Fibroblast of villous mesenchyme (primary cell): Measurements from ENCODE around the gene RBL1. TPM values are rescaled to one million over a fixed set of nuclear protein-coding genes. Genes with fewer than 3 reads are reported as not detected.
"Not testable (repeated sequence)": the region's sequence is repeated elsewhere in the genome, so short reads cannot be mapped to it uniquely, and the experiment has no call there.

ENCODE experiments used
- DNase-seq: peaks from one replicate; pipeline ENCODE4 v3.0.0-alpha.2; 2010; ENCODE audit warnings: low read depth
- H3K4me3 ChIP-seq: 2 replicates; pipeline ENCODE4 v1.5.1; 2011; ENCODE audit warnings: low read depth, mild to moderate bottlenecking, low read length
- total RNA-seq: library from RNA; depleted of rRNA; stranded (reverse); fragments of >200 nt; gene quantifications from 2 replicates; pipeline ENCODE4 v1.2.3, GENCODE V29; 2012
- TF ChIP-seq, protein P1 (sequence below): IDR thresholded peaks from 2 replicates; pipeline ENCODE4 v1.5.1; 2012; ENCODE audit warnings: low read depth, mild to moderate bottlenecking, low read length; ENCODE audit not compliant: insufficient read depth

RBL1 gene
- total RNA-seq, 1 donor = 10.8 TPM

DNA sequence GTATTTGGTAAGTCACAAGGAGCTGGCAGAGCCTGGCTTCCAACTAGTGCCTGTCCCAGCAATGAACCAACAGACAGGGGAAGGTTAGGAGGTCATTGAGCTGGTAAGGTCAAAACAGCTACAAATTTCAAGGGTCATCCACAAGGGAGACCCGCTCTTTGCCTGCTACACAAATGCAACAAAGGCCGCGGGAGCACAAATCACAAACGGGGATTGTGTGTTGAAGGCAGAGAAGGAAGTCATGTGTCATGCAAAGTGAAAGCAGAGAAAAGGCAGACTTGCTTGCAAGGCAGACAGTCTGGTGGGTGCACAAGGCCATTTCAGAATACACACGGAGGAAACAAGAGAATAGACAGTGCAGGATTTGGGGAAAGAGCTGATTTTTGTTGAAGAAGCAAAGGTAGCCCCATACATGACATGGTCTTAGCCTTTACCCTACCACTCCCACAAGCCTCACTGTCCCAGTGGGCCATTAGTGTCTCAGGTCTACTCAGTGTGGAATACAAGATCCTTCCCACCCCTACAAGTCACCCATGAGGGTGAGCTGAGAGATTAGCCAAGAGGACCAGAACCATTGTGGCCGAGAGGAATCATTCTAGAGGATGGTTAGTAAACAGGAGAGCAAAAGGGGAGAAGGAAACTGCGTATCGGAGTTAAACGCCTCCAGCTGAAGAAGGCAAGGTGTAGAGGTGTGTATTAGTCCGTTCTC lies 126.2 kb downstream of the RBL1 start:
- DNase-seq = no peak
- no peak overlapping the region for H3K4me3 ChIP-seq
- TF ChIP-seq, protein P1, sequence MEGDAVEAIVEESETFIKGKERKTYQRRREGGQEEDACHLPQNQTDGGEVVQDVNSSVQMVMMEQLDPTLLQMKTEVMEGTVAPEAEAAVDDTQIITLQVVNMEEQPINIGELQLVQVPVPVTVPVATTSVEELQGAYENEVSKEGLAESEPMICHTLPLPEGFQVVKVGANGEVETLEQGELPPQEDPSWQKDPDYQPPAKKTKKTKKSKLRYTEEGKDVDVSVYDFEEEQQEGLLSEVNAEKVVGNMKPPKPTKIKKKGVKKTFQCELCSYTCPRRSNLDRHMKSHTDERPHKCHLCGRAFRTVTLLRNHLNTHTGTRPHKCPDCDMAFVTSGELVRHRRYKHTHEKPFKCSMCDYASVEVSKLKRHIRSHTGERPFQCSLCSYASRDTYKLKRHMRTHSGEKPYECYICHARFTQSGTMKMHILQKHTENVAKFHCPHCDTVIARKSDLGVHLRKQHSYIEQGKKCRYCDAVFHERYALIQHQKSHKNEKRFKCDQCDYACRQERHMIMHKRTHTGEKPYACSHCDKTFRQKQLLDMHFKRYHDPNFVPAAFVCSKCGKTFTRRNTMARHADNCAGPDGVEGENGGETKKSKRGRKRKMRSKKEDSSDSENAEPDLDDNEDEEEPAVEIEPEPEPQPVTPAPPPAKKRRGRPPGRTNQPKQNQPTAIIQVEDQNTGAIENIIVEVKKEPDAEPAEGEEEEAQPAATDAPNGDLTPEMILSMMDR = no peak

DNA sequence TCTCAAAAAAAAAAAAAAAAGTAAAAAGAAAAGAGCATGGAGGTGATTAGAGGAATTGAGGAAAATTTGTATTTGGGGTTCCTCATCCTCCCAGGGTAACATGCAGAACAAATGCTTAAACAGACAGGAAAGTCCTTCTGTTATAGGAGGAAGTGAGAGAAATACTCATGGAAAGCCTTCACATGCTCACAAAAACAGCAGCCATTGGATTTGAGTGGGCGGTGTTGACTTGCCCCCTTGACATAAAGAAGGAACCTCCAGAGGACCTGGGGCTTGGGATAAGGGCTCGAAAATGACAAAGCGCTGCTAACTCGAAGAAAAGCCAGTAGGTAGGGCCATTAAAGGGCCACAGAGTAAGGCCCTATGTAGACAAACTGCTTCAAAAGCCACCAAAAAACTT lies 126.7 kb downstream of the RBL1 start:
- DNase-seq = no peak
- no peak overlapping the region for H3K4me3 ChIP-seq
- TF ChIP-seq, protein P1 = no peak

DNA sequence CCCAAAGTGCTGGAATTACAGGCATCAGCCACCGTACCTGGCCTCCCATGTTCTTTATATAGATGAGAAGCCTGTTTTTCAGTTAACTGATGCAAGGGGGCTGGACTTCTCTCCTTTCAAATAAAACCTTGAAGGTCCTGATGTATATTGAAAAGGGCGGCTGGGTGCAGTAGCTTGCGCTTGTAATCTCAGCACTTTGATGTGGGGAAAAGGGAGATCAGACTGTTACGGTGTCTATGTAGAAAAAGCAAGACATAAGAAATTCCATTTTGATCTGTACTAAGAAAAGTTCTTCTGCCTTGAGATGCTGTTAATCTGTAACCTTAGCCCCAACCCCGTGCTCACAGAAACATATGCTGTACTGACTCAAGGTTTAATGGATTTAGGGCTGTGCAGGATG lies 128.2 kb downstream of the RBL1 start:
- TF ChIP-seq, protein P1 = no peak
- H3K4me3 ChIP-seq = no peak overlapping the region
- no peak for DNase-seq

DNA sequence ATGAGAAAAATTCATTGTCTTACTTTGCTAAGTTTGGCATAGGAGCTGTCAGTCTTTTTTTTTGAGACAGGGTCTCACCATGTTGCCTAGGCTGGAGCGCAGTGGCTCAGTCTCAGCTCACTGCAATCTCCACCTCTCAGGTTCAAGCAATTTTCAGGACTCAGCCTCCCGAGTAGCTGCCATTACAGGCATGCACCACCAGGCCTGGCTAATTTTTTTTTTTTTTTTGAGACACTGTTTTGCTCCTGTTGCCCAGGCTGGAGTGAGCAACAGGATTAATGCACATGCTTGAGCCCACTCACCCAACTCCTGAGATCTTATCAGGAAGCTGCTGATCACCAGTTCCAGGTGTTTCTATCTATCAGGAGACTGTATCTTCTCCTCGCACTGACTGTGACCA lies 128.8 kb downstream of the RBL1 start:
- TF ChIP-seq, protein P1 = peak; percentile 8
- not testable (repeated sequence) for H3K4me3 ChIP-seq, DNase-seq

DNA sequence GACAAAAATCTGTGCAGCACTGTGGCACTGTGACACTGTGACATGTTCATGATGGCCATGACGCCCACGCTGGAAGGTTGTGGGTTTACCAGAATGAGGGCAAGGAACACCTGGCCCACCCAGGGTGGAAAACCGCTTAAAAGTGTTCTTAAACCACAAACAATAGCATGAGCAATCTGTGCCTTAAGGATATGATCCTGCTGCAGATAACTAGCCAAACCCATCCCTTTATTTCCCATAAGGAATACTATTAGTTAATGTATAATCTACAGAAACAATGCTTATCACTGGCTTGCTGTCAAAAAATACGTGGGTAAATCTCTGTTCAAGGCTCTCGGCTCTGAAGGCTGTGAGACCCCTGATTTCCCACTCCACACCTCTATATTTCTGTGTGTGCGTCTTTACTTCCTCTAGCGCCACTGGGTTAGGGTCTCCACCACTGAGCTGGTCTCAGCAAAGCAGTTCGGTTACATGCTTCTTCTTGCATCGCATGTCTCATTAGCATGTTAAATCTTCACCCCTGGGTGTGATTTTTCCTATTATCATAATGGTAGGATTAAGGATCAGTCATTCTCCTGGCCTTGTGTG lies 133.3 kb downstream of the RBL1 start:
- DNase-seq, H3K4me3 ChIP-seq: not testable (repeated sequence)

DNA sequence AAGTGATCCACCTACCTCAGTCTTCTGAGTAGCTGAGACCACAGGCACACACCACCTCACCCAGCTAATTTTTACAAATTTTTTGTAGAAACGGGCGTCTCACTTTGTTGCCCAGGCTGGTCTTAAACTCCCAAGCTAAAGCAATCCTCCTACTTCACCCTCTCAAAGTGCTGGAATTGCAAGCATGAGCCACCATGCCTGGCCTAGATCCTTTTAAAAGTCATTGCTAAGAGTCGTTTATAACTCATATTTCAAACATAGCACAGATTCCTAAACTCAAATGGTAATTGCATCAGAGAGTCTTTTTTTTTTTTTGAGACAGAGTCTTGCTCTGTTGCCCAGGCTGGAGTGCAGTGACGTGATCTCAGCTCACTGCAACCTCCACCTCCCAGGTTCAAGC lies 136.6 kb downstream of the RBL1 start:
- TF ChIP-seq, protein P1 = no peak
- no peak overlapping the region for H3K4me3 ChIP-seq
- DNase-seq = peak; percentile 25

DNA sequence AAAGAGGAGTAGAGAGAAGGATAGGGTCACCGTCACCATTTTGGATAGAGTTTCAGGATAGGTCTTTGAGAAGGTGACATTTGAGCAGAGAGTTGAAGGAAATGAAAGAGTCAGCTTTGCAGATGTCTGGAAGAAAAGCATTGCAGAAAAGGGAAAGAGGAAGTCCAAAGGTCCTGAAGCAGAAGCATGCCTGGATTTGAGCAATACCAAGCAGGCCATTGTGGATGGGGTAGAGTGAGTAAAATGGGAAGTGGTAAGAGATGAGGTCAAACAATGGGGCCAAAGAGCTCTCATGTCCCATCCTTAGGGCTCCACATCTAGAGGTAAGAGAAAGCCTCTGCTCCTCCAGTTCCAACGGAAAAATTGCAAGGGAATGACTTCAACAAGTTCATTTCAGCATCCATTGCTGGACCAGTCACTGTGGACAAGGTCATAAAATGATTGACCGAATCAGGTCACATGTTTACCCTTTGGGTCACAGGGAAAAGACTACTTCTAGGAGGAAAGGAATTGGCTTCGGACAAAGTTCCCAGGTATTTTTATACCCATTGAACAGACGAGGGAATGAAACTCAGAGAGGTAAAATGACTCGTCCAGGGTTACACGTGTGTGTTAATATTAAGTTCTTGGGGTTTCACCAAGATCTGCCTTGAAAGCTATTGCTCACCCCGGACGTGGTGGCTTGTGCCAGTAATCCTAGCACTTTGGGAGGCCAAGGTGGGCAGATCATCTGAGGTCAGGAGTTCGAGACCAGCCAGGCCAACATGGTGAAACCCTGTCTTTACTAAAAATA lies 137.7 kb downstream of the RBL1 start:
- TF ChIP-seq, protein P1 = no peak
- no peak overlapping the region for H3K4me3 ChIP-seq

More for the DNA sequence above, 137.7 kb downstream of the RBL1 start:
- DNase-seq = no peak
